Calu3 (cell line): Measurements from ENCODE around the gene NIPAL3. TPM values are rescaled to one million over a fixed set of nuclear protein-coding genes. Genes with fewer than 3 reads are reported as not detected.

ENCODE experiments used
- Bru-seq: library from RNA; stranded (reverse); fragments of 400-500 nt; gene quantifications from one replicate; lab custom pipeline; 2021; lab: Mats Ljungman, UMichigan
- BruChase-seq, 2 experiments: library from RNA; stranded (reverse); fragments of 400-500 nt; gene quantifications; one replicate each; lab custom pipeline; 2021; lab: Mats Ljungman, UMichigan
- BruUV-seq: library from RNA; stranded (reverse); fragments of 400-500 nt; replicated peaks from 2 replicates; lab custom pipeline; 2021; lab: Mats Ljungman, UMichigan
- CTCF ChIA-PET: fragments of 300-600 bp; sonication (Branson Sonifier 250); formaldehyde crosslinking; loops from one replicate; lab custom pipeline; 2022; ENCODE audit warnings: antibody characterized with exemption; lab: Charles Lee
- DNase-seq: peaks from one replicate; pipeline ENCODE4 v3.0.0; 2022
- H3K27ac Mint-ChIP-seq: one replicate; pipeline ENCODE4 v1.8.0; 2022; ENCODE audit warnings: mixed read lengths; ENCODE audit not compliant: unreplicated experiment
- H3K27me3 Mint-ChIP-seq: one replicate; pipeline ENCODE4 v1.8.0; 2022; ENCODE audit warnings: mixed read lengths; ENCODE audit not compliant: unreplicated experiment
- H3K36me3 Mint-ChIP-seq: one replicate; pipeline ENCODE4 v1.8.0; 2022; ENCODE audit warnings: mild to moderate bottlenecking, moderate library complexity, mixed read lengths; ENCODE audit not compliant: insufficient read depth, unreplicated experiment
- H3K4me1 Mint-ChIP-seq: one replicate; pipeline ENCODE4 v1.8.0; 2022; ENCODE audit warnings: mild to moderate bottlenecking, low read depth, mixed read lengths; ENCODE audit not compliant: unreplicated experiment
- H3K4me3 Mint-ChIP-seq: one replicate; pipeline ENCODE4 v1.8.0; 2022; ENCODE audit warnings: mild to moderate bottlenecking, low read depth, moderate library complexity, mixed read lengths; ENCODE audit not compliant: unreplicated experiment
- H3K9me3 Mint-ChIP-seq: one replicate; pipeline ENCODE4 v1.8.0; 2022; ENCODE audit warnings: low read depth, mixed read lengths; ENCODE audit not compliant: unreplicated experiment
- intact Hi-C: fragments of 100-400 bp; cut with micrococcal nuclease; formaldehyde crosslinking; loops from one replicate; pipeline ENCODE4 v1.10.0; 2022; ENCODE audit not compliant: unreplicated experiment
- long read RNA-seq: library from polyadenylated mRNA; stranded (forward); transcript quantifications from one replicate; pipeline ENCODE4 v2.0.0, GENCODE V29; 2022
- total RNA-seq: library from RNA; stranded (reverse); gene quantifications from 2 replicates; pipeline ENCODE4 v1.2.3, GENCODE V29; 2022
- TF ChIP-seq, protein P1 (sequence below): fragments of 200-600 bp; IDR thresholded peaks from one replicate; pipeline ENCODE4 v1.8.0; 2022; ENCODE audit warnings: antibody characterized with exemption; ENCODE audit not compliant: unreplicated experiment

Gene NIPAL3
- total RNA-seq: 28.8 and 30.8 TPM in 2 replicates
- Bru-seq, nascent RNA: percentile 61 among the genes with signal in this experiment
- percentile 71 among the genes with signal in this experiment for BruChase-seq, experiment 1, labeled RNA remaining after a 6-hour chase
- BruChase-seq, experiment 2, labeled RNA remaining after a 2-hour chase: percentile 59 among the genes with signal in this experiment
- long read RNA-seq, transcript NIPAL3-204 (12 exons, 1,711 nt): major isoform, 16 of 32 reads
- long read RNA-seq, partial matches to known transcripts: 0 of 32 reads
- long read RNA-seq, other reads (novel, unspliced or antisense): 14 of 32 reads

DNA sequence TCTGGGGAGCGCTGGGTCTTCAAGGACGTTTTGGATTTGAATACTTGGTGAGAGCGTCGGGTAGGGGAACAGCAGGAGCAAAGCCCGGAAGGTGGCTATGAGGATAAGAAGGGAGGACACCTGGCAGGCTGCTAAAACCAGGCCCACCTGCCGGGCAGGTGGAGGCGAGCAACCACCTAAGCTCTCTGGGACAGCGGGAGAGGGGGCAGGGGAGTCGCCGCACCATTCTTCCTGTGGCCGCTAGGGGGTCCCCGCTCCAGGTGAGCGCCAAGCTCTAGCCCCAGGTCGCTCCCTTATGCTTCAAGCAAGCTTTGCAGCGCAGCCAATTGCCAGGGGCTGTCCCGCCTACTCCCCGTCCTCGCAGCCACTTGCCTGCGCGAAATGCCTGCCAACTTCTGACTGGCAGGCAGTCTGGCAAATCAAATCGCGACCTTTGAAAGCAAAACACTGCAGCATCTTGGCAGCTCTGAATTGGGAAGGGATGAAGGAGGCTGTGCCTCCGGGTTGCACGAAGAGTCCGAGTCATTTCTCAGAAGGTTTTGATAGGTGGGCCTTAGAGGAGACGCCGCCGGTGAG lies at the start of gene NIPAL3:
Gene NIPAL3, plus strand, starts transcription at position 469 of the 576 bp plus-strand sequence. CDS start 3,746 bp downstream, outside the sequence.
- Mint-ChIP-seq H3K4me3 (peak within 1 kb of the TSS; percentile 98), H3K4me1 (peaks cover 37% of the 10 kb centered on the region), H3K27ac (peak within 1 kb of the TSS; percentile 74), H3K27me3 (no peaks in the 10 kb centered on the region), H3K9me3 (no peaks in the 10 kb centered on the region), H3K36me3 (peaks cover 48% of the 10 kb centered on the region)
- no TSS peak for BruUV-seq
- TF ChIP-seq, protein P1, sequence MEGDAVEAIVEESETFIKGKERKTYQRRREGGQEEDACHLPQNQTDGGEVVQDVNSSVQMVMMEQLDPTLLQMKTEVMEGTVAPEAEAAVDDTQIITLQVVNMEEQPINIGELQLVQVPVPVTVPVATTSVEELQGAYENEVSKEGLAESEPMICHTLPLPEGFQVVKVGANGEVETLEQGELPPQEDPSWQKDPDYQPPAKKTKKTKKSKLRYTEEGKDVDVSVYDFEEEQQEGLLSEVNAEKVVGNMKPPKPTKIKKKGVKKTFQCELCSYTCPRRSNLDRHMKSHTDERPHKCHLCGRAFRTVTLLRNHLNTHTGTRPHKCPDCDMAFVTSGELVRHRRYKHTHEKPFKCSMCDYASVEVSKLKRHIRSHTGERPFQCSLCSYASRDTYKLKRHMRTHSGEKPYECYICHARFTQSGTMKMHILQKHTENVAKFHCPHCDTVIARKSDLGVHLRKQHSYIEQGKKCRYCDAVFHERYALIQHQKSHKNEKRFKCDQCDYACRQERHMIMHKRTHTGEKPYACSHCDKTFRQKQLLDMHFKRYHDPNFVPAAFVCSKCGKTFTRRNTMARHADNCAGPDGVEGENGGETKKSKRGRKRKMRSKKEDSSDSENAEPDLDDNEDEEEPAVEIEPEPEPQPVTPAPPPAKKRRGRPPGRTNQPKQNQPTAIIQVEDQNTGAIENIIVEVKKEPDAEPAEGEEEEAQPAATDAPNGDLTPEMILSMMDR: peak; percentile 83
- intact Hi-C loops: loop anchor here (10.0 kb wide), 2 partner anchors 89 to 219 kb away; partner anchors contain the start of gene RCAN3
- CTCF ChIA-PET: interaction anchor here (0.7 to 1.7 kb wide), 9 partner anchors 23 to 221 kb away, joined by 3 to 8 read pairs (median 3); partner anchors contain the start of gene RCAN3
- peak; percentile 96 for DNase-seq

DNA sequence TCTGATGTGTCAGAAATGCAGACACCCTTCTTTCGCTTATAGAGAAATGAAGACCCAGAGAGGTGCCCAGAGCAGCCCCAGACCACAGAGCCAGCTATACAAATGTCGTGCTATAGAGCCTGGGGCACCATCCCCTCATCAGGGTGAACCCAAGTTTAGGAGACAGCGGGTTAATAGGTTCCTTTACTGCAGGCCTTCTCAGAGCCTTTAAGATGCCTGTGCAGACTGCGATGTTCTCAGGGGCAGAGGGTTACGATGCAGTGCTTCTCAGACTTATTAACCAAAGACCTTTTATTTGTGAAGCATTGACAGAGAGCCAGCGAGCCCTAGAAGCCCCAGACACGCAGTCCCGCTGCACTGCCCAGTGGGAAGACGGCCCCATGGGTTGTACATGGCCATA lies 48.9 kb upstream of the NIPAL3 start:
- BruUV-seq: no TSS peak
- H3K4me3 Mint-ChIP-seq: no peak overlapping the region
- H3K4me1 Mint-ChIP-seq: no peaks in the 10 kb centered on the region
- H3K36me3 Mint-ChIP-seq: no peaks in the 10 kb centered on the region
- H3K9me3 Mint-ChIP-seq: no peaks in the 10 kb centered on the region
- TF ChIP-seq, protein P1: no peak
- intact Hi-C loops: no loop called here
- no peak overlapping the region for H3K27ac Mint-ChIP-seq
- CTCF ChIA-PET: no interaction called here
- no peaks in the 10 kb centered on the region for H3K27me3 Mint-ChIP-seq
- no peak for DNase-seq

DNA sequence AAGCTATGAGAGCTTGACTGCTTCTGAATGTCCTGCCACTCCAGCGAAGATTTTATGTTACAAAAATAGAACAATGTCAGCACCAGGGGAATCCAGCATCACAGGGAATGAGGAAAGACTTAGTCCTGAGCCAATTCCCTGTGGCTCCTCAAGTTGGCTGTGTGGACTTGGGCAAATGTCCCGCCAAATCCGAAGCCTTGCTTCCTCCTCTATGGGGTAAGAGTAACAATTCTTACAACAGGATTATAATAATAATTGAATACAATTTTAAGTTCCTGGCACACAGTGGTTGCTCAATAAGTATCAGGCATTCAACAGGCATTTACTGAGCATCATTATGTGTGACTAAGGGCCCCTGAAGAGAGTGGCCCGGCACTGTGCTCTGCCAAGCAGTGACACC lies 46.4 kb upstream of the NIPAL3 start:
- Mint-ChIP-seq H3K9me3 (no peaks in the 10 kb centered on the region), H3K27me3 (no peaks in the 10 kb centered on the region), H3K36me3 (no peaks in the 10 kb centered on the region), H3K4me1 (no peaks in the 10 kb centered on the region), H3K27ac (no peak overlapping the region), H3K4me3 (no peak overlapping the region)
- TF ChIP-seq, protein P1: no peak
- DNase-seq: no peak
- intact Hi-C loops: no loop called here
- CTCF ChIA-PET: no interaction called here
- no TSS peak for BruUV-seq

DNA sequence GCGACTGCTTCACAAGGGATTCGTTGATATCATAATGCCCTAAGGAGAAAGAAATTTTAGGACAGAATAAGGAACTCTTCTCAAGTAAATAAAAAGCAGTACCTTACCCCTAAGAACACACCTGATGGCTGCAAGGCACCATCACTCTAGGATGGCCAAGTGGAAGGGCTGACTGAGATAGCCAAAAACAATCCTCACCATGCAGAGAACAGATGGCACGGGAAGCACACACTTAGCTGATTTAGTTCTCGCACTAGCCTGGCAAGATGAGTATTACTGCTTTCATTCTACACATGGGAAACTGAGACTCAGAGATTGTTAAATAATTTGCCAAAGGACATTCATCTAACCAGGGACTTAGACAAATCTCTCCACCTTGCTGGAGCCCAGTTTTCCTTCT lies 45.8 kb upstream of the NIPAL3 start:
- intact Hi-C loops: no loop called here
- Mint-ChIP-seq H3K4me1 (peaks cover 5% of the 10 kb centered on the region), H3K36me3 (peaks cover 4% of the 10 kb centered on the region), H3K27me3 (no peaks in the 10 kb centered on the region), H3K4me3 (no peak overlapping the region), H3K27ac (no peak overlapping the region), H3K9me3 (no peaks in the 10 kb centered on the region)
- BruUV-seq: no TSS peak
- no peak for DNase-seq
- TF ChIP-seq, protein P1: no peak
- CTCF ChIA-PET: no interaction called here
